Right lobe of liver (tissue), 6 donors: Measurements from ENCODE around the gene ATAD2B. TPM values are rescaled to one million over a fixed set of nuclear protein-coding genes. Genes with fewer than 3 reads are reported as not detected.

Source experiments
- ATAC-seq, 4 donors: fragments of 200-7000 bp; cut with Tn5 transposase; one replicate each; pipeline ENCODE4 v1.9.1; 2020; ENCODE audit warnings: mild to moderate bottlenecking in 4 of 4, moderate library complexity in 4 of 4
- DNase-seq, 3 donors: peaks; one replicate each; pipeline ENCODE4 v3.0.0-alpha.2; 2020
- H3K27ac ChIP-seq, 3 donors: fragments of 200-600 bp; one replicate each; pipeline ENCODE4 v1.8.0; 2022
- H3K27me3 ChIP-seq, 2 donors: fragments of 200-600 bp; one replicate each; pipeline ENCODE4 v1.8.0; 2022
- H3K36me3 ChIP-seq, 4 donors: fragments of 200-600 bp; sonication (generic) in 1 of 4; one replicate each; pipeline versions ENCODE4 v1.5.1 to v1.8.0; 2017 to 2022; ENCODE audit warnings: control low read depth in 1 of 4
- H3K4me1 ChIP-seq, 4 donors: fragments of 200-600 bp; sonication (generic) in 1 of 4; one replicate each; pipeline versions ENCODE4 v1.5.1 to v1.8.0; 2017 to 2022; ENCODE audit warnings: control low read depth in 1 of 4
- H3K4me3 ChIP-seq, 3 donors: fragments of 200-600 bp; one replicate each; pipeline ENCODE4 v1.8.0; 2022
- H3K9me3 ChIP-seq, 4 donors: fragments of 200-600 bp; sonication (generic) in 1 of 4; one replicate each; pipeline versions ENCODE4 v1.5.1 to v1.8.0; 2017 to 2022; ENCODE audit warnings: control low read depth in 1 of 4
- POLR2A ChIP-seq: fragments of 450-650 bp; IDR thresholded peaks from one replicate; pipeline ENCODE4 v1.6.1; 2017; ENCODE audit warnings: antibody characterized with exemption, mild to moderate bottlenecking
- WGBS: methylation state at CpG from one replicate; pipeline ENCODE4 v1.1.6; 2018; ENCODE audit warnings: low coverage, low lambda C conversion rate; ENCODE audit not compliant: insufficient coverage; ENCODE audit errors: missing lambda C conversion rate; 5-methylcytosine and 5-hydroxymethylcytosine counted together
- intact Hi-C, 2 donors: fragments of 100-400 bp; cut with DNase I; formaldehyde crosslinking; loops; one replicate each; pipeline versions ENCODE4 v1.11.2 to v1.14.1; 2022
- total RNA-seq, 6 experiments: library from RNA; depleted of rRNA in 2 of 6; stranded (reverse); fragments of >200 nt in 2 of 6; fragmentation: NEBNext Ultra II Directional in 3 of 6; extraction: Animal tissue kit (Norgen Biotek cat#: 25700) in 3 of 6; gene quantifications; one replicate each; pipeline versions ENCODE4 v1.1.0 to v1.2.4, GENCODE V29; 2016 to 2023
- TF ChIP-seq, protein P1 (sequence below), 4 donors: fragments of 200-600 bp in 3 of 4; fragments of 450-650 bp in 1 of 4; IDR thresholded peaks; one replicate each; pipeline versions ENCODE4 v1.5.1 to v1.8.0; 2016 to 2022; ENCODE audit warnings: antibody characterized with exemption in 4 of 4, mild to moderate bottlenecking in 2 of 4
- donor health status: DM: no; HTN: yes; CAD: no.
- donor health status: DM: no; HTN: no; CAD: no.
- donor health status: DM: no; HTN: no; CAD: no.
- donor health status: DM: no; HTN: yes; CAD: no.
- donor health status: DM: no; HTN: yes; CAD: no.

The ATAD2B gene
- total RNA-seq, 6 experiments from 2014 or later: 7.5 to 12.1 (median 8.8) TPM

- no peak overlapping the region for H3K4me3 ChIP-seq
- no peak overlapping the region for H3K27ac ChIP-seq
- DNase-seq (no peak), ATAC-seq (no peak)
- H3K9me3 ChIP-seq: no peaks in the 10 kb centered on the region
- no peaks in the 10 kb centered on the region for H3K4me1 ChIP-seq
- no peaks in the 10 kb centered on the region for H3K36me3 ChIP-seq
- WGBS: 95% methylated on average over 3 of the region's 5 CpGs
- intact Hi-C loops: no loop called here
- no peaks in the 10 kb centered on the region for H3K27me3 ChIP-seq
- TF ChIP-seq, protein P1, sequence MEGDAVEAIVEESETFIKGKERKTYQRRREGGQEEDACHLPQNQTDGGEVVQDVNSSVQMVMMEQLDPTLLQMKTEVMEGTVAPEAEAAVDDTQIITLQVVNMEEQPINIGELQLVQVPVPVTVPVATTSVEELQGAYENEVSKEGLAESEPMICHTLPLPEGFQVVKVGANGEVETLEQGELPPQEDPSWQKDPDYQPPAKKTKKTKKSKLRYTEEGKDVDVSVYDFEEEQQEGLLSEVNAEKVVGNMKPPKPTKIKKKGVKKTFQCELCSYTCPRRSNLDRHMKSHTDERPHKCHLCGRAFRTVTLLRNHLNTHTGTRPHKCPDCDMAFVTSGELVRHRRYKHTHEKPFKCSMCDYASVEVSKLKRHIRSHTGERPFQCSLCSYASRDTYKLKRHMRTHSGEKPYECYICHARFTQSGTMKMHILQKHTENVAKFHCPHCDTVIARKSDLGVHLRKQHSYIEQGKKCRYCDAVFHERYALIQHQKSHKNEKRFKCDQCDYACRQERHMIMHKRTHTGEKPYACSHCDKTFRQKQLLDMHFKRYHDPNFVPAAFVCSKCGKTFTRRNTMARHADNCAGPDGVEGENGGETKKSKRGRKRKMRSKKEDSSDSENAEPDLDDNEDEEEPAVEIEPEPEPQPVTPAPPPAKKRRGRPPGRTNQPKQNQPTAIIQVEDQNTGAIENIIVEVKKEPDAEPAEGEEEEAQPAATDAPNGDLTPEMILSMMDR (IDR thresholded peaks at IDR 0.05): no peak
- TF ChIP-seq POLR2A: no peak
These were observed 227.4 kb downstream of the ATAD2B start for GRCh38 chr2:23699580-23699925.

DNA sequence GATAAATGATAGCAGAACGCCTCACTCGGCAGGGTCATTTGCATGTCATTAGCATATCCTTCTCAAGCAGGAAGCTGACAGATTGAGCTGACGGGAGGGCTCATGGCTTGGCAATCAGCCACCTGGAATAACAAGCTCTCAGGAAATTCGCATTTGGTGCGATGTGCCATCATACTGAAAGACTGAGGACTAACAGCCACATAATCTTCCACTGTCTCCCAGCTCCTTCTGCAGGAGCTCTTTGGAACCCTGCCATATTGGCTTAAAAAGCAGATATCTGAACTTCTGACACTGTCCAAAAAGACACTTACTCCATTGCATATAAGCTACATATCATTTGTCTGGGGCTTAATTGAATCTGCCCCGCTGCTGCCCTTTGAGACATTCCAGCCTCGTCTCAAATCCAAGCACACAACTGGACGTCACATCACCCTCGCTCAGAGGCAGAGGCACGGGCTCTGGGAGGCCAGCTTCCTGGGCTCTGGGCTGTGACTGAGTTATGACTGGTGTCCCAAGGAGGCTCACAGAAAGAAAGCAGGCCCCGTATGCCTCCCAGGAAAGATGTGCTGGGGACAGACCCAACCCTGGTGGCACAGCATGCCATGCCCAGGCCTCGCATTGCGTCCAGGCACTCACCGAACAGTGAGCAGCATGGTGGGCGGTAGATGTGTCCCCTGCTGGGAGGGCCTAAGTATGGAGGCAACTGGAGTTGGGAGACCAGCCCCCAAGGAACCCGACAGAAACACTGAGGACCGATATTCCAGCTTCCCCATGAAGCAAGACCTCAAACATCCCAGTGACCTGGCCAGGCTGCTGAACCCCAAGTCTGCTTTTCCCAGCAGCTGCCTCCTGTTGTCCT is 228.0 kb downstream of the ATAD2B start:
- intact Hi-C loops: no loop called here
- H3K27me3 ChIP-seq: no peaks in the 10 kb centered on the region
- peak in 1 of 3 donors; percentile 46 for DNase-seq
- H3K36me3 ChIP-seq: no peaks in the 10 kb centered on the region
- H3K4me3 ChIP-seq: no peak overlapping the region
- 76% methylated on average over 5 of the region's 17 CpGs for WGBS
- H3K4me1 ChIP-seq: no peaks in the 10 kb centered on the region
- peak in 2 of 4 donors; percentile 31 to 33 for ATAC-seq
- H3K27ac ChIP-seq: no peak overlapping the region
- TF ChIP-seq POLR2A: no peak
- TF ChIP-seq, protein P1 (IDR thresholded peaks at IDR 0.05): no peak
- H3K9me3 ChIP-seq: no peaks in the 10 kb centered on the region

Other genes with a start within 250 kb of the ATAD2B start
- 1 to 10 TPM; 4.6 to 7.9 (median 6.2) TPM for gene UBXN2A, start 13.3 kb upstream of the ATAD2B start, total RNA-seq
- under 1 TPM in 3 of 6 experiments, not detected in 3; 0.07 to 0.62 (median 0.22) TPM for gene MFSD2B, start 83.0 kb upstream of the ATAD2B start, total RNA-seq
- 1 to 10 TPM; 4.3 to 8.7 (median 5.5) TPM for gene WDCP, start 120.3 kb upstream of the ATAD2B start, total RNA-seq
- gene FKBP1B, start 122.6 kb upstream of the ATAD2B start, total RNA-seq: 10 to 100 TPM in 1 of 6 experiments, 1 to 10 TPM in 5; 2.4 to 11.0 (median 3.2) TPM
- 10 to 100 TPM; 32.7 to 70.8 (median 40.3) TPM for gene SF3B6, start 149.2 kb upstream of the ATAD2B start, total RNA-seq
- gene TP53I3, start 157.7 kb upstream of the ATAD2B start, total RNA-seq: 10 to 100 TPM in 3 of 6 experiments, 1 to 10 TPM in 3; 5.2 to 20.4 (median 9.6) TPM
- under 1 TPM in 4 of 6 experiments, not detected in 2; 0.22 to 0.66 (median 0.30) TPM for gene PFN4, start 196.2 kb upstream of the ATAD2B start, total RNA-seq
- 1 to 10 TPM; 2.8 to 4.6 (median 3.7) TPM for gene FAM228B, start 196.3 kb upstream of the ATAD2B start, total RNA-seq
- gene FAM228A, start 247.9 kb upstream of the ATAD2B start, total RNA-seq: under 1 TPM in 3 of 6 experiments, not detected in 3; 0.12 to 0.22 (median 0.18) TPM